NT2/D1 (cell line): ENCODE data around the gene FILIP1L.

Experiments used
- SUZ12 ChIP-seq: IDR thresholded peaks from 2 replicates; pipeline ENCODE4 v1.6.1; 2011; ENCODE audit not compliant: insufficient read length, insufficient read depth; ENCODE audit errors: extremely low read depth
- YY1 ChIP-seq: IDR thresholded peaks from 2 replicates; pipeline ENCODE4 v1.6.1; 2011; ENCODE audit not compliant: insufficient read length, insufficient read depth

GRCh38 chr3:100039075-100039474 is 75.2 kb downstream of the FILIP1L start:
- no peak for TF ChIP-seq YY1
- no peak for TF ChIP-seq SUZ12
